ENCODE measurements around the gene ANK2.

GRCh38 chr4:113327494-113327893 is 278.0 kb downstream of the ANK2 start:
- TF ChIP-seq CTCF (IDR thresholded peaks at IDR 0.05; ENCODE audit: insufficient read depth, low read length) (no peak), GABPA (IDR thresholded peaks at IDR 0.05; ENCODE audit: low read depth) (no peak)
- TF ChIP-seq, protein P1, sequence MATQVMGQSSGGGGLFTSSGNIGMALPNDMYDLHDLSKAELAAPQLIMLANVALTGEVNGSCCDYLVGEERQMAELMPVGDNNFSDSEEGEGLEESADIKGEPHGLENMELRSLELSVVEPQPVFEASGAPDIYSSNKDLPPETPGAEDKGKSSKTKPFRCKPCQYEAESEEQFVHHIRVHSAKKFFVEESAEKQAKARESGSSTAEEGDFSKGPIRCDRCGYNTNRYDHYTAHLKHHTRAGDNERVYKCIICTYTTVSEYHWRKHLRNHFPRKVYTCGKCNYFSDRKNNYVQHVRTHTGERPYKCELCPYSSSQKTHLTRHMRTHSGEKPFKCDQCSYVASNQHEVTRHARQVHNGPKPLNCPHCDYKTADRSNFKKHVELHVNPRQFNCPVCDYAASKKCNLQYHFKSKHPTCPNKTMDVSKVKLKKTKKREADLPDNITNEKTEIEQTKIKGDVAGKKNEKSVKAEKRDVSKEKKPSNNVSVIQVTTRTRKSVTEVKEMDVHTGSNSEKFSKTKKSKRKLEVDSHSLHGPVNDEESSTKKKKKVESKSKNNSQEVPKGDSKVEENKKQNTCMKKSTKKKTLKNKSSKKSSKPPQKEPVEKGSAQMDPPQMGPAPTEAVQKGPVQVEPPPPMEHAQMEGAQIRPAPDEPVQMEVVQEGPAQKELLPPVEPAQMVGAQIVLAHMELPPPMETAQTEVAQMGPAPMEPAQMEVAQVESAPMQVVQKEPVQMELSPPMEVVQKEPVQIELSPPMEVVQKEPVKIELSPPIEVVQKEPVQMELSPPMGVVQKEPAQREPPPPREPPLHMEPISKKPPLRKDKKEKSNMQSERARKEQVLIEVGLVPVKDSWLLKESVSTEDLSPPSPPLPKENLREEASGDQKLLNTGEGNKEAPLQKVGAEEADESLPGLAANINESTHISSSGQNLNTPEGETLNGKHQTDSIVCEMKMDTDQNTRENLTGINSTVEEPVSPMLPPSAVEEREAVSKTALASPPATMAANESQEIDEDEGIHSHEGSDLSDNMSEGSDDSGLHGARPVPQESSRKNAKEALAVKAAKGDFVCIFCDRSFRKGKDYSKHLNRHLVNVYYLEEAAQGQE (IDR thresholded peaks at IDR 0.05; ENCODE audit: insufficient replicate concordance, low read depth), result no peak
